Activated CD8-positive, alpha-beta memory T cell treated with anti-CD3 and anti-CD28 coated beads, Interleukin-2, amount 50 U/mL, for 4 hours (primary cell): ENCODE results near the gene DCLRE1C.
"Not testable (repeated sequence)": the region's sequence is repeated elsewhere in the genome, so short reads cannot be mapped to it uniquely, and the experiment has no call there.

Experiments
- DNase-seq: peaks from one replicate; pipeline ENCODE4 v3.0.0-alpha.2; 2020

The DCLRE1C gene

GRCh38 chr10:14942950-14943338, 11.0 kb downstream of the DCLRE1C start:
- not testable (repeated sequence) for DNase-seq

- not testable (repeated sequence) for DNase-seq
Observed at GRCh38 chr10:14942147-14942949, 11.5 kb downstream of the DCLRE1C start.

GRCh38 chr10:14938971-14939370, 14.9 kb downstream of the DCLRE1C start:
- DNase-seq: not testable (repeated sequence)

- DNase-seq: no peak
Observed at GRCh38 chr10:14936584-14936983, 17.3 kb downstream of the DCLRE1C start.

GRCh38 chr10:14930610-14931009, 23.3 kb downstream of the DCLRE1C start:
- no peak for DNase-seq

- no peak for DNase-seq
Observed at GRCh38 chr10:14926722-14927416, 27.0 kb downstream of the DCLRE1C start.

GRCh38 chr10:14926061-14926470, 27.8 kb downstream of the DCLRE1C start:
- no peak for DNase-seq

GRCh38 chr10:14925268-14925667, 28.6 kb downstream of the DCLRE1C start:
- no peak for DNase-seq

GRCh38 chr10:14924013-14924412, 29.9 kb downstream of the DCLRE1C start:
- DNase-seq: no peak

- DNase-seq: no peak
Observed at GRCh38 chr10:14918964-14919363, 34.9 kb downstream of the DCLRE1C start.

GRCh38 chr10:14917827-14918226, 36.1 kb downstream of the DCLRE1C start:
- DNase-seq: no peak

- no peak for DNase-seq
Observed at GRCh38 chr10:14916600-14916999, 37.3 kb downstream of the DCLRE1C start.

GRCh38 chr10:14911801-14912200, 42.1 kb downstream of the DCLRE1C start:
- no peak for DNase-seq

- no peak for DNase-seq
Observed at GRCh38 chr10:14910953-14911352, 42.9 kb downstream of the DCLRE1C start.

- DNase-seq: no peak
Observed at GRCh38 chr10:14909101-14909500, 44.8 kb downstream of the DCLRE1C start.

GRCh38 chr10:14907591-14907990, 46.3 kb downstream of the DCLRE1C start:
- not testable (repeated sequence) for DNase-seq

- no peak for DNase-seq
Observed at GRCh38 chr10:14906765-14907164, 47.1 kb downstream of the DCLRE1C start.

GRCh38 chr10:14905890-14906289, 48.0 kb downstream of the DCLRE1C start:
- DNase-seq: no peak

- DNase-seq: no peak
Observed at GRCh38 chr10:14904864-14905263, 49.0 kb downstream of the DCLRE1C start.

- DNase-seq: no peak
Observed at GRCh38 chr10:14904316-14904732, 49.6 kb downstream of the DCLRE1C start.

GRCh38 chr10:14891151-14891550, 62.7 kb downstream of the DCLRE1C start:
- no peak for DNase-seq

- no peak for DNase-seq
Observed at GRCh38 chr10:14889318-14889717, 64.6 kb downstream of the DCLRE1C start.

GRCh38 chr10:14884082-14884481, 69.8 kb downstream of the DCLRE1C start:
- no peak for DNase-seq

- DNase-seq: no peak
Observed at GRCh38 chr10:14880229-14880628, 73.7 kb downstream of the DCLRE1C start.

GRCh38 chr10:14879928-14880193, 74.0 kb downstream of the DCLRE1C start:
- no peak for DNase-seq
